Measurements from ENCODE around the gene RHEX.
"Not testable (repeated sequence)": the region's sequence is repeated elsewhere in the genome, so short reads cannot be mapped to it uniquely, and the experiment has no call there.

Gene RHEX

GRCh38 chr1:206030714-206031113 lies 22.3 kb upstream of the RHEX start:
- no peak for FAIRE-seq

GRCh38 chr1:206032380-206033140 lies 20.4 kb upstream of the RHEX start:
- FAIRE-seq = no peak

- no peak for FAIRE-seq
These were observed 17.9 kb upstream of the RHEX start for GRCh38 chr1:206035027-206035426.

- FAIRE-seq = no peak
These were observed 16.1 kb upstream of the RHEX start for GRCh38 chr1:206036663-206037455.

- FAIRE-seq = no peak
These were observed 15.4 kb upstream of the RHEX start for GRCh38 chr1:206037581-206037980.

- no peak for FAIRE-seq
These were observed 13.7 kb upstream of the RHEX start for GRCh38 chr1:206039046-206039973.

GRCh38 chr1:206040328-206040727 lies 12.6 kb upstream of the RHEX start:
- no peak for FAIRE-seq

- no peak for FAIRE-seq
These were observed 11.3 kb upstream of the RHEX start for GRCh38 chr1:206041640-206042039.

GRCh38 chr1:206047271-206047670 lies 5.7 kb upstream of the RHEX start:
- FAIRE-seq = no peak

GRCh38 chr1:206048582-206048981 lies 4.4 kb upstream of the RHEX start:
- no peak for FAIRE-seq

- no peak for FAIRE-seq
These were observed 3.7 kb upstream of the RHEX start for GRCh38 chr1:206049293-206049692.

GRCh38 chr1:206049919-206050600 lies 2.9 kb upstream of the RHEX start:
- no peak for FAIRE-seq

GRCh38 chr1:206050655-206051235 lies 2.2 kb upstream of the RHEX start:
- no peak for FAIRE-seq

- not testable (repeated sequence) for FAIRE-seq
These were observed 625 bp upstream of the RHEX start for GRCh38 chr1:206052231-206052865.

GRCh38 chr1:206053616-206054015 lies 643 bp downstream of the RHEX start:
- FAIRE-seq = not testable (repeated sequence)

GRCh38 chr1:206055069-206055625 lies 2.2 kb downstream of the RHEX start:
- FAIRE-seq = not testable (repeated sequence)

- not testable (repeated sequence) for FAIRE-seq
These were observed 2.8 kb downstream of the RHEX start for GRCh38 chr1:206055639-206056323.

GRCh38 chr1:206058289-206058926 lies 5.4 kb downstream of the RHEX start:
- FAIRE-seq = not testable (repeated sequence)

- no peak for FAIRE-seq
These were observed 5.9 kb downstream of the RHEX start for GRCh38 chr1:206058927-206059292.

- no peak for FAIRE-seq
These were observed 6.5 kb downstream of the RHEX start for GRCh38 chr1:206059355-206059915.

All from colon (tissue), 2 donors.